ENCODE results near the gene CCDC184. TPM values are rescaled to one million over a fixed set of nuclear protein-coding genes. Genes with fewer than 3 reads are reported as not detected.

CCDC184 gene
- total RNA-seq, 1 experiment from 2014 or later = 0.69 TPM

GRCh38 chr12:48193623-48194022 is 10.2 kb downstream of the CCDC184 start:
- TF ChIP-seq EZH2 (IDR thresholded peaks at IDR 0.05; ENCODE audit: borderline replicate concordance, low read depth, low read length, poor library complexity, severe bottlenecking) = no peak
- TF ChIP-seq CTCF (conservative IDR thresholded peaks at IDR 0.05; ENCODE audit: low read depth, low read length) = no peak
- CTCF ChIA-PET = no interaction called here
- no peaks in the 10 kb centered on the region for H3K27me3 ChIP-seq (replicated peaks; ENCODE audit: insufficient read depth, low read depth, low read length, poor library complexity)
- POLR2A ChIA-PET (ENCODE audit: low non-redundant PET) = no interaction called here
- peaks cover 4% of the 10 kb centered on the region for H3K4me1 ChIP-seq (ENCODE audit: insufficient read depth, low read length, poor library complexity, severe bottlenecking)
- no peak for DNase-seq (ENCODE audit: low spot score)
- H3K36me3 ChIP-seq (ENCODE audit: insufficient read depth, low read length, poor library complexity, severe bottlenecking) = no peaks in the 10 kb centered on the region
- no peak overlapping the region for H3K27ac ChIP-seq (ENCODE audit: low read depth, low read length, poor library complexity, severe bottlenecking)
- H3K4me3 ChIP-seq (ENCODE audit: low read depth, low read length, poor library complexity, severe bottlenecking) = no peak overlapping the region
- BruUV-seq (replicated peaks) = no TSS peak
- intact Hi-C loops (cut with micrococcal nuclease; ENCODE audit: unreplicated experiment) = no loop called here
- H3K9me3 ChIP-seq (ENCODE audit: low read depth, low read length, poor library complexity, severe bottlenecking) = no peaks in the 10 kb centered on the region

GRCh38 chr12:48194799-48195201 is 11.4 kb downstream of the CCDC184 start:
- POLR2A ChIA-PET (ENCODE audit: low non-redundant PET) = no interaction called here
- Histone ChIP-seq H3K27me3 (replicated peaks; ENCODE audit: insufficient read depth, low read depth, low read length, poor library complexity) (no peaks in the 10 kb centered on the region), H3K4me1 (ENCODE audit: insufficient read depth, low read length, poor library complexity, severe bottlenecking) (peaks cover 7% of the 10 kb centered on the region), H3K9me3 (ENCODE audit: low read depth, low read length, poor library complexity, severe bottlenecking) (no peaks in the 10 kb centered on the region), H3K27ac (ENCODE audit: low read depth, low read length, poor library complexity, severe bottlenecking) (no peak overlapping the region), H3K4me3 (ENCODE audit: low read depth, low read length, poor library complexity, severe bottlenecking) (no peak overlapping the region), H3K36me3 (ENCODE audit: insufficient read depth, low read length, poor library complexity, severe bottlenecking) (no peaks in the 10 kb centered on the region)
- no peak for TF ChIP-seq CTCF (conservative IDR thresholded peaks at IDR 0.05; ENCODE audit: low read depth, low read length)
- no peak for TF ChIP-seq EZH2 (IDR thresholded peaks at IDR 0.05; ENCODE audit: borderline replicate concordance, low read depth, low read length, poor library complexity, severe bottlenecking)
- no peak for DNase-seq (ENCODE audit: low spot score)
- intact Hi-C loops (cut with micrococcal nuclease; ENCODE audit: unreplicated experiment) = no loop called here
- CTCF ChIA-PET = no interaction called here
- no TSS peak for BruUV-seq (replicated peaks)

- H3K9me3 ChIP-seq (ENCODE audit: low read depth, low read length, poor library complexity, severe bottlenecking) = no peaks in the 10 kb centered on the region
- TF ChIP-seq EZH2 (IDR thresholded peaks at IDR 0.05; ENCODE audit: borderline replicate concordance, low read depth, low read length, poor library complexity, severe bottlenecking) (no peak), CTCF (conservative IDR thresholded peaks at IDR 0.05; ENCODE audit: low read depth, low read length) (peak; percentile 63)
- ChIA-PET POLR2A (ENCODE audit: low non-redundant PET) (no interaction called here), CTCF (no interaction called here)
- intact Hi-C loops (cut with micrococcal nuclease; ENCODE audit: unreplicated experiment) = no loop called here
- no peak overlapping the region for H3K27ac ChIP-seq (ENCODE audit: low read depth, low read length, poor library complexity, severe bottlenecking)
- H3K36me3 ChIP-seq (ENCODE audit: insufficient read depth, low read length, poor library complexity, severe bottlenecking) = no peaks in the 10 kb centered on the region
- H3K4me1 ChIP-seq (ENCODE audit: insufficient read depth, low read length, poor library complexity, severe bottlenecking) = peaks cover 8% of the 10 kb centered on the region
- DNase-seq (ENCODE audit: low spot score) = no peak
- no TSS peak for BruUV-seq (replicated peaks)
- H3K4me3 ChIP-seq (ENCODE audit: low read depth, low read length, poor library complexity, severe bottlenecking) = no peak overlapping the region
- no peaks in the 10 kb centered on the region for H3K27me3 ChIP-seq (replicated peaks; ENCODE audit: insufficient read depth, low read depth, low read length, poor library complexity)
Observed at GRCh38 chr12:48197549-48197970, 14.1 kb downstream of the CCDC184 start.
